Superior temporal gyrus (tissue), 1 donor: ENCODE data around the gene AATK.

Experiments used
- DNase-seq: peaks from one replicate; pipeline ENCODE4 v3.0.0-alpha.2; 2016; ENCODE audit errors: extremely low spot score

The AATK gene

DNA sequence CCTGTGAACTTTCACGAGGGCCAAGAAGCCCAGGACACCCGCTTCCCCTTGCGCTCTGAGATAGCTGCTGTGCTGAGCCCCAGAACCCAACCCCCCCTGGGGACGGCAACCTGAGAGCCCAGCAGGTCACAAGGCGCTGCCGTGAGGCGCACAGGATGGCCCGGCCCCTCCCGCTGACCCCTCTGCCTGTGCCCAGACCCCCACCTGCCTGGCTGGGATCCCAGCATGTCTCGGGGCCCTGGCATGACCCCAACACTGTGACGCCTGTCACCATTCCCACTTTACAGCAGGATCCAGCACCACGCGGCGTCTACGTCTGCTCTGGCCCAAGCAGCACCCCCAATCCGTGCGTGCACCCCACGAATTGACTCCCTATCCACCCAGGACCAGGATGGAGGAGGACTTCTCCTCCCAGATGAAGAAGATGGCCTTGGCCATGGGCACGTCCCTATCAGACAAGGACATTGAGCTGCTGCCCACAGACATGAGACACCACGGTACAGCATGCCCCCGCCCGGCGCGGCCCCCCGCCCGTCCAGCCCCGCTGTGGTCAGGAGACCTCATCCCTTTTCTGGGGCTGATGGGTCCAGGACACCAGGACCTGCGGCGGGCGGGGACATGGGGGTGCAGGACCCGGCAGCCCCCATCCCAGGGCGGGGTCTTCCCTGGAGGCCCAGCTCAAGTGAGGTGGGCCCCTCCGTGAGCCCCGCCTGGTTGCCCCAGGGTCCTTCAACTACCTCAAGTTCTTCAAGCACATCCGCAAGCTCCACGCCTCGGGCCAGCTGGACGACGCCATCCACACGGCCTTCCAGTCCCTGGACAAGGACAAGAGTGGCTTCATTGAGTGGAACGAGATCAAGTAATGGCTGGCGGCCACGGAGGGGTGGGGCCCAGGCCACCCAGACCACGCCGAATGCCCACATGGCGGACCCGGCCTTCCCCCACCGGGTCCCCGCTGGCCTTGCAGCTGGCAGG lies 15.1 kb upstream of the AATK start:
- DNase-seq, result no peak

DNA sequence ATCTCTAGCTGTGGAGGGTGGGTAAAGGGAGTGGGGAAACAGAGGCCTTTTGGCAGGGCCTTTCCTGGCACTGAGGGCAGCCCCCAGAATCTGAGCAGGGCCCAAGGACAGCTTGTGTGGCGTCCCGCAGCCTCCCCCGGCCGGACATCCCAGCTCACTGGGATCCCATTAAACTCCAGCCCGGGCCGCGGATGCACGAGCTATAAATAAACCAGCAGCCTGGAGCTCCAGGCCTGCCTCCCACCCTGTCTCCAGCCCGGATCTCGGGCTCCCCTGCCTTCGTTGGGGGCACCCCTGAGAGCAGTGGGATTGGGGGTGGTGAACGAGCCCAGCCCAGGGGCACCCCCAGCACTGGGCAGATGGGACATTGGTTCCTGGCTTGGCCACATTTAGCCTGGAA lies 13.8 kb upstream of the AATK start:
- no peak for DNase-seq

DNA sequence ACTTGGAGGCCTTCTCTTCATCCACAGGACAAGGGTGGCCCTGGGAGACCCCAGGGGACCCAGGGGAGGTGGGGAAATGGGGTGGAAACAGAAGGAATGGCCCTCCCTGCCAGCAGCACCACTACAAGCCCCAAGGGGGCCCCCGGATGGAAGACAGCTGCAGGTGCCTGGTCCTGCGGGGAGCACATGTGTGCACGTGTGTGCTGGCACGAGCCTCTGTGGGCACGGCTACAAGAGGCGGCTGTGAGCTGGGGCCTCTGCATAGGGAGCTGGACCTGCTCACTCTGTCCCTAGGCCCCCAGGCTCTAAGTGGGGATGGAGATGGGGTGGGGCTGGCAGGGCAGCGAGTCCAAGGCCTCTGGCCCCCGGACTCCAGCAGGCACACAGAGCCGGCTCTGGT lies 13.2 kb upstream of the AATK start:
- no peak for DNase-seq

DNA sequence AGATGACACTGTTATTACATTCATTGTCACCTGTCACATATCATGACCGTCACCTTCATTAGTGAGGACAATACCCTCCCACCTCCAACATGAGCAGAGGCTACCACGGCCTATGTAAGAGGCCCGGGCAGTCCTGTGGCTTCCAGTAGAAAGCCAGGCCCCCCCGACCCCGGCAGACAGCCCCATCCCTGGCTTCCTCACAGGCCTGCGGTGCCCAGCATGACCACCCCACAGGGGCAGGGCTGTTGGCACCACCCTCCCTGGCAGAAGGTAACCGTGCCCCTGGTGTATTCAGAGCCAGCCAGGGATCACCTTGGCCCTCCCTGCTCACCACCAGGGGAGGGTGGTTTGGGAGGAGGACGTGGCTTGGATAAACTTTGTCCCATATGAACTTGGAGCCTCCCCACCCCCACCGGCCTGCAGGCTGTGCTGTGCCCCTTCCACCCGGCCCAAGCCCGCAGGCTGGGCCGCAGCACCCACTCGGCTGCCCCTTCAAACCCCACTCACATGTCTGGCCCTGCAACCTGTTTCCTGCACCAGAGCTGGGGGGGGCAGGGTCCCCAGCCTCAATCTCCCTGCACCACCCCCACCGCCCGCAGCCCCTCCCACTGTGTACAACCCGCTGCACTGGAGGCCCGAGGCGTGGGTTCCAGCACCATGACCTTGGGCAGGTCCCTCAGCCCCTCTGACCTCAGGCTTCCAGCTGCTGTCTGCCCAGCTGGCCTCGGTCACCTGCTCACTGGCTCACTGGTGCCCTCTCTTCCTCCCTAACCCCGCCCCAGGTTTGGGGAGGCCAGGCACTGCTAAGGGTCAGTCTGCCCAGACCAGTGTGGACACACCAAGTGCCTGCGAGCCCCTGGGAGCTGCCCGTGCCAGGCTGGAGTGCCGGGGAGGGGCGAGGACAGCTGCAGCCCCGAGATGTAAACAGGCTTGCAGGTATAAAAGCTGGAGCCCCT lies 12.4 kb upstream of the AATK start:
- DNase-seq, result no peak

DNA sequence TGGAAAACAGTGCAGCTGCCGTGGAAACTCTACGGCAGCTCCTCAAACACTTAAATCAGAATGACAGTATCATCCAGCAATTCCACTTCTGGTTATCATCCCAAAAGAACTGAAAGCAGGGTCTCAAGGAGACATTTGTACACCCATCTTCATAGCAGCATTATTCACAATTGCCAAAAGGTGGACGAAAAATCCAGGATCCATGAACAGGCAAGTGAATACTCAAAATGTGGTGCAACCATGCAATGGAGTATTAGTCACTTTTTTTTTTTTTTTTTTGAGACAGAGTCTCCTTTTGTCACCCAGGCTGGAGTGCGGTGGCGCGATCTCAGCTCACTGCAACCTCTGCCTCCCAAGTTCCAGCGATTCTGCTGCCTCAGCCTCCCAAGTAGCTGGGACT lies 10.6 kb upstream of the AATK start:
- DNase-seq, result no peak

DNA sequence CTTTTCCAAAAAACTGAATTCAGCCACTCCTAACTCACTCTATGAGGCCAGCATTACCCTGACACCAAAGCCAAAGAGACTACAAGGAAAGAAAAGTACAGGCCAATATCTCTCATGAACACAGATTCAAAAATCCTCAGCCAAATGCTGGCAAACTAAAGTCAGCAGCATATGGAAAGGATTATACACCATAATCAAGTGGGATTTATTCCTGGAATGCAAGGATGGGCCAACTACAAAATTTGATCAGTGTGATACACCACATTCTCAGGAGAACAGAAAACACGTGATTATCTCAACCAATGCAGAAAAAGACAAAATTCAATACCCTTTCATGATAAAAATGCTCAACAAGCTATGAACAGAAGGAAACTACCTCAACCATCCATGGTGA lies 7.7 kb upstream of the AATK start:
- no peak for DNase-seq

DNA sequence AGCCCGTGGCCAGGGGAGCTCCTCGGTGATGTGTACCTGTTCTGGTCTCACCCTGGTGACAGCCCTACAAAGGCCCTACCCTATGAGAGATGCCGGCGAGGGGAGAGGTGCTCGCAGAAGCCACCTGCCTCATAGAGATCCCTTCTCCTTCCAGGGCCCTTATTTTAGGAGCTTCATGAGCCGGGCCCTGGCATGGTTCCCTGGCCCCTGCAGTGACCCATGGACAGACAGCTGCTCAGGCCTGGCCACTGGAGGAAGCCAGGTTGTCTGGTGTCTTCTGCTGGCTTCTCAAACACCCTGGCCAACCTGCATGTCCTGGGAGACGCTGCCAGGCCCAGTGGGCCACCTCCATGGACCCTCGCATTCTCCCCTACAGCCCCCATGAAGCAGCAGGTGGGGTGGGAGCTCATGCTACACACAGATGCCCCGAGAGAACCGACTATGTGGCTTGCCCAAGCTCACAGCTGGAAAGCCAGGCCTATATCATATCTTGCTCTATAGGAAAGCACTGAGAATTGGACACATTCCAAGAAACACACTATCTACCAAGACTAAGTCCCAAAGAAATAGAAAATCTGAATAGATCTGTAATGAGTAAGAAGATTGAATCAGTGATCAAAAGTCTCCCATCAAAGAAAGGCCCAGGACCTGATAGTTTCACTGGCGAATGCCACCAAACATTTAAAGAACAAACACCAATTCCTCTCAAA lies 7.2 kb upstream of the AATK start:
- DNase-seq, result no peak

DNA sequence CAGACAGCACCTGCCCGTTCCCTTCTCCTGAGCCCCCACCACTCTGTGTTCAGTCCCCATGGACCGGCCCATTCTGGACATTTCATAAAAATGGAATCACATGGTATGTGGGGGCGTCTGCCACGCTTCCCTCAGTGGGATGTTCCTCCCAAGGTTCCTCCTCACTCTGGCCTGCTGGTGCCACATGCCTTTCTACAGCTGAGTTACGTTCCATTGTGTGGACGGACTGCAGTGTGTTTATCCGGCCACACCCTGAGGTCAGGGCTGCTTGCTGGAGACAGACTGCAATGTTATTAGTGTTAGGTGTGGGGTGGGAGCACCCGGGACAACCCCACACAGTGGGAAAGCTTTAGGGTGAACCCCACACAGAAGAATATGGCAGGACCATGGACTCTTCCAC lies 5.9 kb upstream of the AATK start:
- no peak for DNase-seq

DNA sequence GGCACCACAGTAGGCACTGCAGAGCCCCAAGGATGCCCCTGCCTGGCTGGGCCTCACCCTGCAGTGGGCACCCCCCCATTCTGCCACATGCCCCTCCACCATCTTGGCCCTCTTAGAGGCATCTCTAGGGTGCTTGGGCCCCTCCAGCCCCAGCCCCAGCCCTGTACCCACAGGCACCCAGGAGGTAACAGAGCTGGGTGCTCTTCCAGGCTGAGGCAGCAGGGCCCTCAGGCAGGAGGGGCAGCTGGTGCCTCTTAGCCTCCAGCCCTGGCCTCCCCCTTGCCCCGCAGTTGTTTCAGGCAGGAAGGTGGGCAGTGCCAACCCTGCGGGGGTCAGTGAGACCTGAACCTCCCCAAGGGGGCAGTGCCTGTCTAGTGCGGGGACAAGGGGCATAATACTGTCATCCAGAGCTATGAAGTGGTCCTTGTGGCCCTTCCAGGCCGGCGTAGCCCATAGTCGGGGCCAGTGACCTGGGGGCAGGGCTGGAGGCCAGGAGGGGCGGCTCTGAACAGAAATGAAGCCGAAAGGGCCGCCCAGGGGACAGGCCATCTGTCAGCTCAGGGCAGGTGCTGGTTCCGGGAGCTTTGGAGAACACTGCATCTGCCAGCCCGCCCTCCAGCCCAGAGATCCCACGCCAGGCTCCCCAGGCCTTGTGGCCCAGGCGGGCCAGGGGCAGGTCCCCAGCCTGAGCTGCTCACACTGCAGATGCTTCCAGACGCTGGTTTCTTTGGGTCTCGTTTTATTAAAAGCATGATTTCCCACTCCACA lies 4.9 kb upstream of the AATK start:
- DNase-seq, result no peak

DNA sequence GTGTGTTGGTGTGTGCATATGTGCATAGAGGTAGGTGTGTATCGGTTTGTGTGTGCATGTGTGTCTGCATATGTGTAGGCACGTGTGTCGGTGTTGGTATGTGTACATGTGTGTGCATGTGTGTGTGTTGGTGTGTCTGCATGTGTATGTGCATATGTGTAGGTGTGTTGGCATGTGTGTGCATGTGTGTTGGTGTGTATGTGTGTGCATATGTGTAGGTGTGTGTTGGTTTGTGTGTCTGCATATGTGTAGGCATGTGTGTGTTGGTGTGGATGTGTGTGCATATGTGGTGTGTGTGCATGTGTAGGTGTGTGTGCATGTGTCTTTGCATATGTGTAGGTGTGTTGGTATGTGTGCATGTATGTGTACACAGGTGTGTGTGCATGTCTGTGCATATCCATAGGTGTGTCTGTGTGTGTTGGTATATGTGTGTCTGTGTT lies 3.9 kb upstream of the AATK start:
- no peak for DNase-seq

DNA sequence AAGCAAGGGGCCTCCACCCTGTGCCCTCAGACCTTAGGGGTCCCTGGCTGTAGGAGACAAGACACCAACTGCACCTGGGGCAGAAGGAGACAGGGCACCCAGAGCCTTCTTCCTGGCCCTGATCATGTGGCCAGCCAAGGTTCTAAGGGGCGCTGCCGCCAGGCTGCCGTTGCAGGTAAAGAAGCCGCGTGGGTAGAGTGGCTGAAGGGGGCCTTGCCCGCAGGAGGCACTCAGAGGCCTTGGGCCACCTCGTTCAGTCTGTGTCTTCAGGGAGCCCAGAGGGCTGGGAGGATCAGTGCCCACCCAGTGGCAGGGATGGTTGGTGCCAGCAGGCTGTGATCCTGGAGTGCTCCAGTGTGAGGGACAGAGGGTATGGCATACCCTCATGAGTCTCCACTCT lies 1.6 kb upstream of the AATK start:
- DNase-seq, result no peak

DNA sequence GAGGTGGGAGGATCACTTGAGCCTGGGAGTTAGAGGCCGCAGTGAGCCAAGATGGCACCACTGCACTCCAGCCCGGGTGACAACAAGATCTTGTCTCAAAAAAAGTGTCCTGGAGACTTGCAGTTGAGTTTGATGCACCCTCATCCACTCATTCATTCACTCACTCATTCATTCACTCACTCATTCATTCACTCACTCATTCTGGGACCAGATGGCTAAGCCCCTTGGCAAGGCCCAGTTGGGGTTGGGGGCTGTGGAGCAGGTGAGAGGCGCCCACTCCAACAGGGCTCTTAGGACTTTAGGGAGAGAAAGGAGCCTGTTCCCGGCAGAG lies 1.1 kb upstream of the AATK start:
- DNase-seq, result no peak

DNA sequence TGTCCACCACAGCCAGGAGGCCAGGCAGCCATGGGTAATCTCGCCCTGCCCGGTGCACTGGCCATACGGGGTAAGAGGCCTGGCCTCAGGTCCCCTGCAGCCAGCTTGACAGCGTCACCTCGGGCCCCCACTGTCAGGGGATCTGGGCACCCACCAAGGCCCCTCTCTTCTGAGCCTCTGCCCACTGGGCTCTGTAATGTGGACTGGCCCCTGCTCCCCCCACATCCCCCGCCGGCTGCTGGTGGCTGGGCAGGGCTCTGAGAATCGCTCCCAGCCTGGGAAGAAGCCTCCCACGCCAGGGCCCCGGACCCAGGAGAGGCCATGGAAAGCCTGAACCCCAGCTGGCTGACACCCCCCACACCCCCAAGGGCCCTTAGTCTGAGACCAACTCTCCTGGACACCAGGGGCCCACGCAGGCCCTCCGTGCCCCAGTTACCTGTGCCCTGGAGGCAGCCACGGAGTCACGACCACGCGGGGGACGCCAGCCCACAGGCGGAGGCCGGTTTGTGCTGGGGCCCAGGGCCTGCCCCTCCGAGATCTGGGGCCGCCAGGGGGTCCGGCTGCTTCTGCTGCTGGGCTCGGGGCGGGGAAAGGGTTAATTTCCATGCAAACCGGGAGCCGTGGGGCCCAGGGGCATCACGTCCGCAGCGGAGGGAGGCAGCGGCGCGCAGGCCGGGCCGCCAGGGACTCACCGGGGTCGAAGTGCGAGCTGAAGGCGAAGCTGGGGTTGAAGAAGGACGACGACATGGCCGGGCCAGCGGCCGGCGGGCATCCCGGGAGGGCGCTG lies 582 bp downstream of the AATK start, which contains the start of gene PVALEF:
Gene PVALEF (plus strand): TSS at position 262 of the 787 bp plus-strand sequence. CDS start 15,720 bp downstream, outside the sequence.
- DNase-seq, result no peak

DNA sequence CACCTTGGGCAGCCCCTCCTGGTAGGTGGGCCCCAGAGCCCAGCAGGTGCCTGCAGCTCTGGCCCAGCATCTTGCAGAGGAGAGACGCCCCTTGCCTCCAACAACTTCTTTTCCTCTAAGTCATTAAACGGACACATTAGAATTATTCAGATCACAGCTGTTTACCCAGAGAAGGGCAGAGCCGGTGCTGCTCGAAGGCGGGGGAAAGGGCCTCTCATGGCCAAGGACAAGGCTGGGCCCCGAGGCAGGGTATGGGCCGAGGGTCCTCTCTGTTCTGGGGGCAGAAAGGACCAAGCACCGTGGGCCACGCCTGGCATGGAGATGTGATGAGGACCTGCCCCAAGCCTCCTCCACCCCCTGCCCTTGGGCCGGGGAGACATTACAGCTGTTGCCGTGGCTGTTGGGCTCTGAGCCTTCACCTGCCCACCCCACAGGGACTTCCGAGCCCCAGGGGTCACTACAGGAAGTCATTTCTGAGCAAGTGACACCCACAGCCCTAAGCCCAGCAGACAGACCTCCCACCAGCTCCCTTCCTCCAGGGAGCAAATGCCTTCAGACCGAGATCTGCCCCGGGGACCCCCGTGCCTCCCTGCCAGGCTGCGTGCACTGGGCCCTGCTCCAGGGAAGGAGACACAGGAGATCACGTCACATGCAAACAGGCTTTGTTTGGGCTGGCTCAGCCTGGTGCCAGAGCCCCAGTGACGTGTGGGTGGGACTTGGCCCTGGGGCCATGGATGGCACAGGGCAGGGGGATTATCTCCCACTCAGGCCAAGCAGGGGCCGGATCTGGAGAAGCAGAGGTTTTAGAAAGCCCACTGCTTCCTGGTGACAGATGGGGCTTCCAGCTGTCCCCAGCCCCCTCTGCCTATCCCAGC lies 1.4 kb downstream of the AATK start:
- DNase-seq, result peak; percentile 79

DNA sequence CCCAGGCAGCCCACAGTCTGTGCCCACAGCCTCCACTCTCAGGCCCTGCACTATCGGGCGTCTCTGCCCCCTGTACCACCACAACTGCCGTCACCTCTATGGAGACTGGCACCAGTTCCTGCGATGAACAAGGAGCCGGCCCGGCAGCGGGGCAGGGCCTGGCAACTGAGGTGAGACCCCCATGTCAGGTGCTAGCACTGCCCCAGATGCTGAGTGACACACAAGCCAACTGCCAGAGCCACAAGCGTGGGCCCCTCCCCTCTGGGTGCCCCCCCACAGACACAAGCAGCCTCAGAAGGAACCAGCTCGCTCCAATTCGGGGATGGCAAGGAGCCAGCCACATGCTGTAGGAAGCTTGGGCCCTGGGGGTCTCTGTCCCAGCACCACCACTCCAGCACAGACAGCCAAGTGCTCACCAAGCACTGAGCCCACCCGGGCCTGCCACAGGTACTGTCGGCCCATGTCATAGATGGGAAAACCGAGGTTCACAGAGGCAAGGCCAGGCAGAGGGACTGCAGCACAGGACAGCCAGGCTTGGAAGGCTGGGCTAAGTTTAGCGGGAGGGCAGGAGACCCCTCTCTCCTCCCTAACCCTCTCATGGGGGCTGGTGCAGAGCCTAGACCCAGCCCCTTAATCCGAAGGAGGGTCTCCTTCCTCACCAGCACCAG lies 2.2 kb downstream of the AATK start:
- no peak for DNase-seq

DNA sequence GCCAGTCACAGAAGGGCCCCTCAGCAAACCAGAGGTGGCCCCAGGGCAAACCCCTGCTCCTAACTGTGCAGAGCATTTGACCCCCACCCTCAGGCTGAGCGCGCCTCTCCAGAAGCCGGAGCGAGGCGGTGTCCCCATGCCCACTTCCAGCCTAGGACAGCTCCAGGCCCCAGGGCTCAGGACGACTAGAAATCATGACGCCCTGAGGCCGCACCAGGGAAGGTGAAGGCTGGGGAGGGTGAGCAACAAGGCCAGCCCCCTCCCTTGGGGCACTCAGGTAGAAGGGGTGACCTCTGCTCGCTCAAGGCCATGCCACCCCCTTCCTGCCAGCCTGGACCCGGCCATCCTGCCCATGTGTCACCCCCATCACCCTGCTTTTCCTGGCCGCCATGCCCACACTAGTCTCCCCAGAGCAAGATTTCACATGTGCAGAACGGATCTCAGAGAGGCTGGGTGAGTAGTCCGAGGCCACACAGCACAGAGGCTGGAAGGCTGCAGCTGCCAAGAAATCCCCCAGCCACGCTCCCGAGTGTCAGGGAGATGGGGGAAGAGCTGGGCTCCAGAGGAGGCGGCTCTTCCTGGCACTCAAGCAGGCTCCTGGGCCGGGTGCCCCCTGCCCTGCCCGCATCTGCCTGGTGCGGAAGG lies 2.8 kb downstream of the AATK start:
- DNase-seq, result no peak

DNA sequence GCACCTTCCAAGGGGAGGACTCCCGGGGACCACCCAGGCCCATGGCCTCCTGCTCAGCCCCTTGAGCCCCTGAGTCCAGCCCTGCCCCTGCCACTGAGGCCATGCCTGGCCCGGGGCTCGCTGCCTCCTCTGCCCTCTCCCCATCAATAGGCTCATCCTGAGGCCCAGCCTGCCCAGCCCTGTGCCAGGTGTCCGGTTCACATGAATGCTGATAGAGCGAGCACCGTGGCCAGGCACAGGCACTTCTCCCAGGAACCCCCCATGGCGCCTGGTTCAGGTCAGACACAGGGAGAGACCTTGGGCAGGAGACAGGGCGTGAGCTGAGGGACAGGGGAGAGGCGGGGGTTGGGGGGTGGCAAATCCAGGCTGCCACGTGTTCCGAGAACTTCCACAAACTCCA lies 3.5 kb downstream of the AATK start:
- no peak for DNase-seq

DNA sequence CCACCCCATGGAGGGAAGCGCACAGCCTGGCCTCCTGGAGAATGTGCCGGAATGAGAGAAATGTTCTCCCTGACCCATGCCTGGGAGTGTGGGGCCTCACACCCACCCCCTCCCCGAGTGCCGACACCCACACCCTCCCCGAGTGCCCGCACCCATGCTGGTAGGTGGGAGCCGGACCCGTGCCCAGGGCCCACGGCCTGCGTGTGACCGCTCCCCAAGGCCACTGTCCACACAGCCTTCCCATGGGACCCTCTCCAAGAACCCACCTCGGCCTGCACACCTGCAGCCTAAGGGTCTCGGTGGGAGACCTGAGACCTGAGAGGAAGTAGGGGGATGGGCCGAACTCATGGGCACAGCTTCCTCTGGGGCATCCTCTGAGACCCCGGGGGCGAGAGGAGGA lies 4.0 kb downstream of the AATK start:
- DNase-seq, result no peak
